ENCODE measurements around the gene PLEKHG4B.
A peak's percentile ranks its signal among the peaks of the same experiment; 100 is the strongest.

Gene PLEKHG4B

DNA sequence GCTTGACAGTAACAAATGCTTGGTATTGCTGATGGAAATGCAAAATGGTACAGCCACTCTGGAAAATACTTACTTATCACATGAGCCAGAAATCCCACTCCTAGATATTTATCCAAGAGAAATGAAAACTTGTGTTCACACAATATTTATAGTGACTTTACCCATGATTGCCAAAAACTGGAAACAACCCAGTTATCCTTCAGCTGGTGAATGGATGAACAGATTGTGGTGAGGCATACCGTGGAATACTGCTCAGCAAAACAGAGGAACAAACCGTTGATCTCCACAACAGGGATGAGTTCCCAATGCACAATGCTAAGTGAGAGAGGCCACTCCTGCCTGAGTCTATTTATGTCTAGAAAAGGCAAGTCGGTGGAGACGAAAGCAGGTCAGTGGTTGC lies 58.8 kb downstream of the PLEKHG4B start:
- TF ChIP-seq NFIC (IDR thresholded peaks at IDR 0.05): no peak
- no peak for TF ChIP-seq EGR1 (IDR thresholded peaks at IDR 0.05)
- no peak for TF ChIP-seq CREB1 (IDR thresholded peaks at IDR 0.05; ENCODE audit: low read depth)
- TF ChIP-seq, protein P1, sequence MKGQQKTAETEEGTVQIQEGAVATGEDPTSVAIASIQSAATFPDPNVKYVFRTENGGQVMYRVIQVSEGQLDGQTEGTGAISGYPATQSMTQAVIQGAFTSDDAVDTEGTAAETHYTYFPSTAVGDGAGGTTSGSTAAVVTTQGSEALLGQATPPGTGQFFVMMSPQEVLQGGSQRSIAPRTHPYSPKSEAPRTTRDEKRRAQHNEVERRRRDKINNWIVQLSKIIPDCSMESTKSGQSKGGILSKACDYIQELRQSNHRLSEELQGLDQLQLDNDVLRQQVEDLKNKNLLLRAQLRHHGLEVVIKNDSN (IDR thresholded peaks at IDR 0.05): no peak
- TF ChIP-seq ZBTB7A (IDR thresholded peaks at IDR 0.05; ENCODE audit: low read depth): no peak
- TF ChIP-seq TEAD4 (IDR thresholded peaks at IDR 0.05): no peak
- TF ChIP-seq FOXM1 (IDR thresholded peaks at IDR 0.05; ENCODE audit: borderline replicate concordance, low read depth): no peak
- TF ChIP-seq, protein P2, sequence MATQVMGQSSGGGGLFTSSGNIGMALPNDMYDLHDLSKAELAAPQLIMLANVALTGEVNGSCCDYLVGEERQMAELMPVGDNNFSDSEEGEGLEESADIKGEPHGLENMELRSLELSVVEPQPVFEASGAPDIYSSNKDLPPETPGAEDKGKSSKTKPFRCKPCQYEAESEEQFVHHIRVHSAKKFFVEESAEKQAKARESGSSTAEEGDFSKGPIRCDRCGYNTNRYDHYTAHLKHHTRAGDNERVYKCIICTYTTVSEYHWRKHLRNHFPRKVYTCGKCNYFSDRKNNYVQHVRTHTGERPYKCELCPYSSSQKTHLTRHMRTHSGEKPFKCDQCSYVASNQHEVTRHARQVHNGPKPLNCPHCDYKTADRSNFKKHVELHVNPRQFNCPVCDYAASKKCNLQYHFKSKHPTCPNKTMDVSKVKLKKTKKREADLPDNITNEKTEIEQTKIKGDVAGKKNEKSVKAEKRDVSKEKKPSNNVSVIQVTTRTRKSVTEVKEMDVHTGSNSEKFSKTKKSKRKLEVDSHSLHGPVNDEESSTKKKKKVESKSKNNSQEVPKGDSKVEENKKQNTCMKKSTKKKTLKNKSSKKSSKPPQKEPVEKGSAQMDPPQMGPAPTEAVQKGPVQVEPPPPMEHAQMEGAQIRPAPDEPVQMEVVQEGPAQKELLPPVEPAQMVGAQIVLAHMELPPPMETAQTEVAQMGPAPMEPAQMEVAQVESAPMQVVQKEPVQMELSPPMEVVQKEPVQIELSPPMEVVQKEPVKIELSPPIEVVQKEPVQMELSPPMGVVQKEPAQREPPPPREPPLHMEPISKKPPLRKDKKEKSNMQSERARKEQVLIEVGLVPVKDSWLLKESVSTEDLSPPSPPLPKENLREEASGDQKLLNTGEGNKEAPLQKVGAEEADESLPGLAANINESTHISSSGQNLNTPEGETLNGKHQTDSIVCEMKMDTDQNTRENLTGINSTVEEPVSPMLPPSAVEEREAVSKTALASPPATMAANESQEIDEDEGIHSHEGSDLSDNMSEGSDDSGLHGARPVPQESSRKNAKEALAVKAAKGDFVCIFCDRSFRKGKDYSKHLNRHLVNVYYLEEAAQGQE (IDR thresholded peaks at IDR 0.05; ENCODE audit: low read depth): no peak
- no peak for TF ChIP-seq TAF1 (IDR thresholded peaks at IDR 0.05; ENCODE audit: low read depth)
- TF ChIP-seq TCF12 (IDR thresholded peaks at IDR 0.05; ENCODE audit: low read depth): no peak

DNA sequence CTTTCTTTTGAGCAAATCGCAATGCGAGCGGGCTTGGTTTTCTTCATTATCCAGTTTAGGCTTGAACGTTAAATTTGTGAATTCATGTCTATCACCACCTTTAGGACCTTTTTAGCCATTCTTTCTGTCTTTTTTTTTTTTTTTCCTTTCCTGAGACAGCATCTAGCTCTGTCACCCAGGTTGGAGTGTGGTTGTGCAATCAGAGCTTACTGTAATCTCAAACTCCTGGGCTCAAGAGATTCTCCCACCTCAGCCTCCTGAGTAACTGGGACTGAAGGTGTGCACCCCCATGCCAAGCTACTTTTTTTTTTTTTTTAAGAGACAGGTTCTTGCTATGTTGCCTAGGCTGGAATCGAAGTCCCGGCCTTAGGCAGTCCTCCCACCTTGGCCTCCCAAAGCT lies 60.1 kb downstream of the PLEKHG4B start:
- TF ChIP-seq ZBTB7A (IDR thresholded peaks at IDR 0.05; ENCODE audit: low read depth): no peak
- TF ChIP-seq CREB1 (IDR thresholded peaks at IDR 0.05; ENCODE audit: low read depth): no peak
- peak; percentile 47; the same call in 1 of the 2 replicates for TF ChIP-seq CEBPB (IDR thresholded peaks at IDR 0.05)
- TF ChIP-seq RAD21 (IDR thresholded peaks at IDR 0.05; ENCODE audit: low read depth): no peak
- TF ChIP-seq EGR1 (IDR thresholded peaks at IDR 0.05): no peak
- no peak for TF ChIP-seq TAF1 (IDR thresholded peaks at IDR 0.05; ENCODE audit: low read depth)
- TF ChIP-seq, protein P1 (IDR thresholded peaks at IDR 0.05): no peak

DNA sequence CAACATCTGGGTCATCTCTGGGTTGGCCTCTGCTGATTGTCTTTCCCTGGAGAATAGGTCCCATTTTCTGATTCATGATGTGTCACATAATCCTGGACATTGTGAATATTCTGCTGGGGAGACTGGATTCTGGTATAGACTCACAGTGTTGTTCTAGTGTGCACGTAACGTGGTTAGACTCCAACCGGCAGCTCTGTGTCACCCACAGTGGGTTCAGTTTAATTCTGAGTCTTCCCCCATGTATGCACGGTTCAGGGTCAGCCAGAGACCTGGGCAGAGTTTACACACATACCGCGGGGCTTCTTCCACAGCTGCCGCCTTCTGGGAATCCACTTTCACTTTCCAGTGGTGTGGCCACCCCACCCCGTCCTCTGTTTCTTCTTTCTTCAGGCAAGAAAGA lies 61.3 kb downstream of the PLEKHG4B start:
- TF ChIP-seq, protein P1 (IDR thresholded peaks at IDR 0.05): no peak
- TF ChIP-seq EP300 (IDR thresholded peaks at IDR 0.05; ENCODE audit: borderline replicate concordance) (no peak), TAF1 (IDR thresholded peaks at IDR 0.05; ENCODE audit: low read depth) (no peak), TEAD4 (IDR thresholded peaks at IDR 0.05) (no peak), FOXM1 (IDR thresholded peaks at IDR 0.05; ENCODE audit: borderline replicate concordance, low read depth) (no peak), CEBPB (IDR thresholded peaks at IDR 0.05) (no peak), RAD21 (IDR thresholded peaks at IDR 0.05; ENCODE audit: low read depth) (no peak), YY1 (IDR thresholded peaks at IDR 0.05; ENCODE audit: low read depth) (no peak), TCF12 (IDR thresholded peaks at IDR 0.05; ENCODE audit: low read depth) (no peak), CREB1 (IDR thresholded peaks at IDR 0.05; ENCODE audit: low read depth) (no peak)
- TF ChIP-seq, protein P3, sequence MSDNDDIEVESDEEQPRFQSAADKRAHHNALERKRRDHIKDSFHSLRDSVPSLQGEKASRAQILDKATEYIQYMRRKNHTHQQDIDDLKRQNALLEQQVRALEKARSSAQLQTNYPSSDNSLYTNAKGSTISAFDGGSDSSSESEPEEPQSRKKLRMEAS (IDR thresholded peaks at IDR 0.05): no peak

DNA sequence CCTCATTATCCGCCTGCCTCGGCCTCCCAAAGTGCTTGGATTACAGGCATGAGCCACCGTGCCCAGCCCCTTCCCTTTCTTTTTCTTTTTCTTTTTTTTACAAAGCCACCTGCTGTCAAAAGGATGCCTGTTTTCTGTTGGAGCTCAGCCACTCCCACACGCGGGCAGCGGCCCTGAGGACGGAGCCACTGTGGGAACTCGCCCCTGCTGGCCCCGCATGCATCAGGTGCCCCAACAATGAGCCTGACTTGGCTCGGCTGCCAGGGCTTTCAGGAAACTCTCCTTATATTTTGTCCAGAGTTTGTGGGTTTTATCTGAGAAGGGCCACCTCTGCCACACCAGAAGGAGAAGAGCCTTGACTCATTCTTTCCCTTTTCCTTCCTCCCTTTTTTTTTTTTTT lies 62.3 kb downstream of the PLEKHG4B start:
- no peak for TF ChIP-seq TCF12 (IDR thresholded peaks at IDR 0.05; ENCODE audit: low read depth)
- TF ChIP-seq TEAD4 (IDR thresholded peaks at IDR 0.05): no peak
- no peak for TF ChIP-seq RAD21 (IDR thresholded peaks at IDR 0.05; ENCODE audit: low read depth)
- no peak for TF ChIP-seq CEBPB (IDR thresholded peaks at IDR 0.05)
- TF ChIP-seq, protein P3 (IDR thresholded peaks at IDR 0.05): no peak
- TF ChIP-seq TAF1 (IDR thresholded peaks at IDR 0.05; ENCODE audit: low read depth): no peak
- TF ChIP-seq CREB1 (IDR thresholded peaks at IDR 0.05; ENCODE audit: low read depth): no peak
- no peak for TF ChIP-seq ZBTB7A (IDR thresholded peaks at IDR 0.05; ENCODE audit: low read depth)
- no peak for TF ChIP-seq EGR1 (IDR thresholded peaks at IDR 0.05)
- TF ChIP-seq EP300 (IDR thresholded peaks at IDR 0.05; ENCODE audit: borderline replicate concordance): no peak

DNA sequence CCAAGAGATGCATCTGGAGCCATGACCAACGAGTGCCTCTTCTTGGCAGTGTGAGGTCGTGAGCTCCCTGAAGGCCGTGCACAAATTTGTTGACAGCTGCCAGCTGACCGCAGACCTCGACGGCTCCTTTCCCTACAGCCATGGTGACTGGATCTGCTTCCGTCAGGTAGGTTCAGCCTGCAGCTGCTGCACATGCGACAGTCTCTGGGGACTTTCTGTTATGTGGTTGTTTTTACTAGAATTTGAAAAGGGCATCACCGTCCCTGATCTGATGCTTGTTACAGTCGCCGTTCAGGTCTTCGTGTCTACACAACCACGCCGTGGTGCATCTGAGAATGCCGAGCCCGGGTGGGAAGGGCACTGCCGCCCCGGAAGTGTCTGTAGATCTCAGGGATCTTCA lies 62.9 kb downstream of the PLEKHG4B start:
- no peak for TF ChIP-seq NFIC (IDR thresholded peaks at IDR 0.05)
- TF ChIP-seq, protein P3 (IDR thresholded peaks at IDR 0.05): no peak
- no peak for TF ChIP-seq EP300 (IDR thresholded peaks at IDR 0.05; ENCODE audit: borderline replicate concordance)
- TF ChIP-seq YY1 (IDR thresholded peaks at IDR 0.05; ENCODE audit: low read depth): no peak

DNA sequence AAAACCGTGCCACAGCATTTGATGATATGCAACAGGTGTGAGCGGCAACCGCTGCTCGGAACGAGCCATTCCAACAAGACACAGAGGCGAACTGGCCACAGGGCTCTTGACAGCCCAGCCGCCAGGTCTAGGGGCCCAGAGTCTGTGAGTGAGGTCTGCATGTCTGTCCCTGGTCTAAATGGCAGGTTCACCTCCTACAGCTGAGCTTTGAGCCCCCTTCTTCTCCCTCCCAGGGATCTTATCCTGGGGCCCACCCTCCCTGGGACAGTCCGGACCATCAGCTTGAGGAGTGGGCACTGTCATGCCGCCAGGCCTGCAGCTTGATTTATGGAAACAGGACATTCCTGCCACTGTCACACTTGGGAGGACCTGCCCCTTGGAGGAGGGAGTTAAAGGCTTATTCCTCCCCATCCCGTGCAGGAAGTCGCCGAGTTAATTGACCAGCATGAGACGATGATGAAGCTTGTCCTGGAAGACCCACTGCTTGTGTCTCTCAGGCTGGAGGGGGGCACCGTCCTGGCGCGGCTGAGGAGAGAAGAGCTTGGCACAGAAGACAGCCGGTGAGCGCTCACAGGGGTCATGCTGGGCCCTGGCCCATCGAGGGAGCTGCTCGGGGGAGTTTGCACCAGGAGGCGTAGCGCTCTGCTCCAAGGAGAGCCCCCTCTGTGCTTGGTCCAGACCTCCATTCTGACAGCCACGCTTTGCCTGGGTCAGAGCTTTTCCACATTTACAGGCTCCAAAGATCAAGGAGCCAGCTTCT lies 63.9 kb downstream of the PLEKHG4B start:
- TF ChIP-seq, protein P1 (IDR thresholded peaks at IDR 0.05): no peak
- TF ChIP-seq NFIC (IDR thresholded peaks at IDR 0.05) (no peak), ZBTB7A (IDR thresholded peaks at IDR 0.05; ENCODE audit: low read depth) (no peak), RAD21 (IDR thresholded peaks at IDR 0.05; ENCODE audit: low read depth) (no peak), TEAD4 (IDR thresholded peaks at IDR 0.05) (no peak), EP300 (IDR thresholded peaks at IDR 0.05; ENCODE audit: borderline replicate concordance) (no peak), EGR1 (IDR thresholded peaks at IDR 0.05) (no peak), YY1 (IDR thresholded peaks at IDR 0.05; ENCODE audit: low read depth) (no peak), TAF1 (IDR thresholded peaks at IDR 0.05; ENCODE audit: low read depth) (no peak), CEBPB (IDR thresholded peaks at IDR 0.05) (no peak), TCF12 (IDR thresholded peaks at IDR 0.05; ENCODE audit: low read depth) (no peak), FOXM1 (IDR thresholded peaks at IDR 0.05; ENCODE audit: borderline replicate concordance, low read depth) (no peak), CREB1 (IDR thresholded peaks at IDR 0.05; ENCODE audit: low read depth) (no peak)
- TF ChIP-seq, protein P3 (IDR thresholded peaks at IDR 0.05): no peak
- TF ChIP-seq, protein P2 (IDR thresholded peaks at IDR 0.05; ENCODE audit: low read depth): no peak

All from Ishikawa (cell line).